OCI-M2 (cell line): ENCODE results near the gene SRI.

ENCODE experiments used
- DNase-seq: peaks from one replicate; lab custom pipeline; 2025; ENCODE audit not compliant: unreplicated experiment; lab: John Stamatoyannopoulos, UW

The SRI gene

DNA sequence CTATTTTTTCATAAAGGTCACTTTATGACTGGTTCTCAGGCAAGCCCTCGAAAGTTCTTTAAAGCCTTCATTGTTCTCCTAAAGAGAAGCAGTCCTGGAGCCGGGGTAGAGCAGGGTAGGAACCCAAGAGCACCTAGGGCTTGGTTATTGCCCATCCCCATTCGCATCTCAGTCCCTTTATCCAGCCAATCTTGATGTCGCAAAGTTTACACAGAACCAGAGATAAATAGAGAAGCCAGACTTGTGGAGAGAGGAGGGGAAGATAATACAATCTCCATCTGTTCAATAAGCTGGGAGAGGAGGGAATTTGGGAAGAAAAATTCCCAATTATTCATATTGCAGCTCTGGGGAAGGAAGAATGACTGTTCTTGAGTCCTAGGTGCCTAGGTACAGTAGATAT lies 6.4 kb upstream of the SRI start:
- DNase-seq = no peak

DNA sequence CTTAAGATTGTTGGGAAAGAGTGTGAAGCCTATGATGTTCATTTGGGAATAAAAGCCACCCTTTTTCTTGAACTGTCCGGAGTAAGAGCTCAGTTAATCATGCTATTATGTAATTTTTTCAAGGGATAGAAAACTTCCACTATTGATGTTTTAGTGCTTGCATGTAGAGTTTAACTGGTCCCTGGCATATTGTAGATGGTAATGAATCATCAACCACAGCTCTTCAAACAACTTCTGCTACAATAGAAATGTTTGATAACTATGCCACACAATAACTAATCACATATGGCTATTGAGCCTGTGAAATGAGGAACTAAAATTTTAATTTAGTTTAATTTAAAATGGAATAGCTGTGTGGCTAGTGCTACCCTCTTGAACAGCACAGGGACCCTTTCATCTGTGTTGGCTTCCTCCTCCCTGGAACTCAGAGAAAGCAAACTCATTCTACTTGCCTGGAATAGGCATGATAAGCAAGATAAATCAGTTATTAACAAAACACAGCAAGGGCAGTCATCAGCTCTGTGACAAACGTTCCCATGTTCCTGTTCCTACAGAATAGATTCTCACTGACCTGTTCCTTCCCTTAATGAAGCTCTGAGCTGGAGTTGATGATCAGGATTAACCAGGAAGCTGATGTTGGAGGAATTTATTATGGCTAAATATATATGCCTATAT lies 4.9 kb upstream of the SRI start:
- DNase-seq = no peak

DNA sequence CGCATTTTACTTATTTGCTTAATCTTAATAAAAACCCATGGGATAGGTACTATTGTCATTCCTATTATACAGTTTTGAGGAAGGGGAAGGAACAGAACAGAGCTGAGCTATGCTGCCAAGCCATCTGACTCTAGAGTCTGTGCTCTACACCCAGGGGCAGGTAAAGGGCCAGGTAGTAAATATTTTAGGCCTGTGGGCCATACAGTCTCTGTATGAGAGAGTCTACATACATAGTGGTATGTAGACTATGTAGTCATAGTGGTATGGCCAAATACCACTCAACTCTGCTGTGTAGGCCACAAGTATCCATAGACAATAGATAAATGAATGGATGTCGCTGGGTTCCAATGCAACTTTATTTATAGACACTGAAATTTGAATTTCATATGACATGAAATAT lies 3.4 kb upstream of the SRI start:
- DNase-seq = no peak

DNA sequence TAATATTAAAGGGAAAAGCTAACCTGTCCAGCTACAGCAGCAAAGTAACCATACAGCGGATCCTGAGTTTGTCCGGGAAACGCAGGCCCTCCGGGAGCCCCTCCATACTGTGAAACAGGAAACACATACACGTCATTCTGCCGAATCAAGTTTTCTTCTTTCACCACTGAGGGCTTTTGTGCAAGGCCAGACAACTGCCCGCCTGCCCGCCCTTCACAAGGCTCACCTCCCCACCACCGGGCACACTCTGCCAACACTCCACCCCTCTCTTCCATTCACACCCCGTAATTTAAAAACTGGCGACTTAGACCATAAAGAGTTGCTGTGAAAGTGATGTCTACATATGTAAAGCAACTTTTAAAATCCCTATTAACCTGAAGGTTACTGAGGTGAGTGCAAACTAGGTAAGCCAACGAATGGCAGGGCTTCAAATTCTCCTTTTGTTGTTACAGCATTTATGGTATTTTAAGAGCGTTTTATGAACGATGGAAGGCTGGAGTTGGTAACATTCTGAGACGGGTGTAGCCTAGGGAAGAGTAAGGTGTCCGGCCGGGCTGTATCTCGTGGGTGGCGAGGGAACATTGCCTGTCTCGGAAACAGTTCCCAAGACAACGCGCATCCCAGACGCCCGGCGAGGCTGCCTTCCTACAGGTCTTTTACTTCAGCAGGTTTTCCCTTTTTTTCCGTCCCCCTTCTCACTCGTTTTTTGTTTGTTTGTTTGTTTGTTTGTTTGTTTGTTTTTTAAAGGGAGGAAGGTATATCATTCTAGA lies 817 bp downstream of the SRI start:
- no peak for DNase-seq

DNA sequence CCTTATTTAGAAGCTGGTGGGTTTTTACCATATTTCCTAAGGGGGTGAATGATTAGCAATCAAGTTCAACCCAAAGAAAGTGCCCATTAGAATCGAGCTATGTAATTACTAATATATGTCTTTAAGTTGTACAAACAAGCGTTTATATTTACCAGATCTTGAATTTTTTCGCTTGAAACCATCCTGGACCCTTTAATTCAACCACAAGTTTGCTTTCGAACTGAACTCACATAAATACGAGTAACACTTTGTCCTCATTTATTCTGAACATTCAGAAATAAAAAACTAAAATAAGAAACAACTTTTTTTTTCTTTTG lies 1.5 kb downstream of the SRI start:
- DNase-seq = no peak

DNA sequence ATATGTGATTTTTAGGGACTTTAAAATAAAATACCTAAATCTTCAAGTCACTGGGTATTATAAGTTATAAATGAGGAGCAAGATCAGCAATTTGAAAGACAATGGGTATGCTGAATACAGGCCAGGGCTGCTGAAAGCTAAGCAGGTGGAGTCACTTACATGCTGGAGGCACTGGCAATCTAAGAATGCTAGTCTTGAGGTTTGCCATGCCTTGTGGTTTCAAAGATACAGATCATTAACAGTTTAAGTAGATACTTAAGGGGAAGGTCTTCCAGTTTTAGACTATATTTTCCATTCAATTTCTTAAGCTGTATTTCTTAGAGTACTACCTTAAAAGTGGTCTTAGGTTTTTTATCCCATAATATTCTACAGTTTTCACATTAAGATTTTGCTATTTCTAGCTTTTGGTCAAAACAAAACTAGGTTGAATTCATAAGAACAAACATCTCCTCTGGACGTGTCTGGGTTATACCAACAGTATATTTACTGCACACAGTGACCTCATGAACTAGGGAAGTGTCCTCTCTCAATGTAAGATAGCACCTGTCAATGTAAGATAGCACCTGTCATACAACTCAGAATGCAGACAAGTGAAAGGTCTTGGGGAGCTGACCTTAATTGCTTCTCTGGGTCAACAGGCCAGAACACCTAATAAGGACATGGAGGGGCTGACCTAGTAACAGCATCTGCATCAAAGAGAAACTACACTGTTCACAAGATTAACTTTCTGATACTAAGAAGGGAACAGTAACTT lies 2.0 kb downstream of the SRI start:
- DNase-seq = no peak

DNA sequence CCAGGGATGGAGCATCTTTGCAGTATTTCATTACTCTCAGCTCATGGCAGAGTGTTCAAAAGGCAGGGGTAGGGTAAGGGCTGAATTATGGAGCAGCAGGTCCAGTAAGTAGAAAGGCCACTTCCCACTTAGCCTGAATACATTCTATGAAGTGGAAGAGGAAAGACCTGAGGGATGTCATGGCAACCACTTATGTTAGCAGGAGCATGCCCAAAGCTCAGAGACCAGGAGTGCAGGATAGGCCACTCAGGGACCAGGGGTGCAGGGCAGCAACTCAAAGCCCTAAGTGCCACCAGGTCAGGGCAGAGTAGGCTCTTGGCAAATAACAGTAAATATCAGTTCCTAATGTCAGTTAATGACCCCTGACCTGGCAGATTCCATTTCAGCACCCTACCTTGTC lies 3.6 kb downstream of the SRI start:
- DNase-seq = no peak

DNA sequence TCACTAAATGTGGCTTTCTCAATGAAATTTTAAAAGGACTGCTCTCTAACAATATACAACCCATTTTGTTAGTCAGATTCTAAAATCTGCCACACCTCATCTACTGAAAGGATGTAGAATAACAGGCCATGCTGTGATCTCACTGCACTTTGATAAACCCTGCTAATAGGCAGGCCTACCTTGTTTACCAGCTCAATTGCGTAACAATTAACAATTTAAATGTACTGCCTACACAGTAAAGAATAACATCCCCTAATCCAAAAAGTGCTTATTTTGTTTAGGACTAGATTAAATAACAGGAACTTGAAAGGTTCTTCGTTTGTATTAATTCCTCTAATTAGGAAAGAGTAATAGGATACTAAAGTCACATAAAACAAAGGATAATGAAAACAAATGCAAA lies 4.5 kb downstream of the SRI start:
- DNase-seq = no peak

DNA sequence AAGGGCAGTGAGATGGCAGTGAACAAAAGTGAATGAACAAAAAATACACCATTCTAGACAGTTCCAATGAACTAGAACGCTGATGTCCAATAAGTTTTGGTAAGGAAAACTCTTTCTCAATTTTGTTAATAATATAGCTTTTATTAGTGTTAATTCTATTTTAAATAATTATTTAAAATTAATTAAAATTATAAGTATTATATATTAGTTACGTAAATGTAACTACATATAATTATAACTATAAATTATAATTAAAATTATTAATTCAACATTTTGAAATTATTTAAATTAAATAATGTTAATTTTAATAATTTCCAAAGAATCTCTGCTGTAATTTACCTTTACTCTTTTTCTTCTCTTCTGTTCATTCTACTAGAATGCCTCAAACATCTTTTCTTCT lies 5.4 kb downstream of the SRI start:
- DNase-seq = no peak

DNA sequence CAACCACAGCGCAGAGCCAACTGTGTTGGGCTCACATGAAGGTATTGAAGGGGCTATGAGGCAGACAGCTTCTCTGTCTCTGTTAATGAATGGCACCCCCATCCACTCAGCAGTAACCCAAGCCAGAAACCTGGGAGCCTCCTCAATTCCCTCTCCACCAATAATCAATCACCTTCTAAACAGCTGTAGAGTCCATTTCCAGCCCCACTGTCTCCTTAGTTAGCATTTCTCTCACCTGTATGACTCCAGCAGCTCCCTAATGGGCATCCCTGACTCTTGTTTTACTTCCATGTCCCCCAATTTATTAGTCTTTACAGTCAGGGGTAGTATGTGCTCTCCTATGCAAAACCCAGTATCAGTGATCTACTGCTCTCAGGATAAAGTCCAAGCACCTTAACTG lies 6.9 kb downstream of the SRI start:
- no peak for DNase-seq

DNA sequence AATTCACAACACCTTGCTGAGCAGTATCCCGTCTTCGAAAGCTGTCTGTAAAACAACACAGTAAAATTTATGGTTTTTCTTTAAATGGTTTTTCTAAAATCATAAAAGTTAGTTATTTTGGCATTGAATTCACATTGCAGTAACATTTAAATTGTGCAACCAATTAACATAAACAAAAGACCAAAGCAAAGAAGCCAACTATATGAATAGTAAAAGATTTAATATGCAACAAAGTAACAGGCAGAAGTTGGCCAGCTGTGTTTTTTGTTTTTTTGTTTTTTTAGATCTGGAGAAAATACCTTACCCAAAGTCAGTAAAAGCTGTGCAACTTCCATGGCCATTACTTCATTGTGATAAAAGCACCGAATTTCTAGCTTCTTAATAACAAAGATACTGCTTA lies 11.3 kb downstream of the SRI start:
- no peak for DNase-seq

DNA sequence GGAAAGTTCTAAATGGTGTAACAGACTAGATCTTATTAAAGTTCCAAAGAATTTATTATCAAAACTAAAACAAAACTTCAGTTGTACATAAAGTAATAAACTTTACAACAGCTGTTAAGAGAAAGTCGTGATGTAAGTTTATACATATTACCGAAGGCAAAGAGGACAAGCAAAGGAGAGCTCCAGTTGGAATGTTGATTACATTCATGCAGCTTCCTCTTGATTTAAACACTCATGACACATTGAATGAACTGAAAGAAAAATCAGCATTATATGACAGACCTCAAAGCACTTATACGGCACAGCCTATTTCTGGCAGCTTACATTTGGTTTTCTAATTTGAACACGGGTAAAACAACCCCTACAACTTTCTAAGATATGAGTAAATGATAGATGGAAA lies 13.6 kb downstream of the SRI start:
- no peak for DNase-seq

DNA sequence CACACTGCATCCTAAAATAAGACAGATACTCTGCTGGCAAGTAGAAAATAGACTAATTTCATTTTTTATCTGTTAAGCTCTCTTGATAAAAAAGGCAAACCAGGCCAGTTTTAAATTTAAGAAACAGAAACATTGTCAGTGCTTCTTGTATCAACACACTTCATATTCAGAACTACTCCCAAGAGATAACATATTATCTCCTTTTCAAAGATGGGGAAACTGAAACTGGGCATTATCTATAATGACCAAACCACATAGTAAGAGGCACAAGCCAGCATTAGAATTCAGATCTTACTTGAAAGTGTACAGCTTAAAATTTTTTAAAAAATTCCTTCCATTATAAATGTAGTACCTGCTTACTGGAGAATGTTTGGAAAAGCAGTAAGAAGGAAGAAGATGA lies 14.7 kb downstream of the SRI start:
- no peak for DNase-seq

DNA sequence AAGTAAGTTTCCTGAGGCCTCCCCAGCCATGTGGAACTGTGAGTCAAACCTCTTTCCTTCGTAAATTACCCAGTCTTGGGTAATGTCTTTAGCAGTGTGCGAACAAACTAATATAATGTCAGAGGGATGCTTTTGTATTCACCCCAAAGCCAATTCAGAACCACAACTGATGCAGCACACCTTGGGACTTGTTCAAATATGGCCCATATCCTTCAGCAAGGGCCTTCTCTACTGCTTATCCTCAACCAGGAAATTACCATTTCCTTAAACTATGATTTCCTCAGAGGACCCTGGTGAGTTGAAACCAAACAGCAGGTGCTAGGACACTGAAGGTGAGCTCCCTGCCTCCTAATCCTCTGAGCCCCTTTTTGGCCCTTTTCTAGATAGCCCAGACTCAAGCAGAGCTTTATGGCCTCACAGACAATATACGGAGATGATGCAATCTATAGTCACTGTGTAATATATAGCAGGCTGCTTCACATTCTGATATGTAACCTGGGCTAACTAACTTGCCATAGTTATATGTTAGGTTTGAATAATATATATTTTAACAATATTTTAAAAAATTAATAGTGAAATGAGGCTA lies 15.2 kb downstream of the SRI start:
- DNase-seq = no peak

DNA sequence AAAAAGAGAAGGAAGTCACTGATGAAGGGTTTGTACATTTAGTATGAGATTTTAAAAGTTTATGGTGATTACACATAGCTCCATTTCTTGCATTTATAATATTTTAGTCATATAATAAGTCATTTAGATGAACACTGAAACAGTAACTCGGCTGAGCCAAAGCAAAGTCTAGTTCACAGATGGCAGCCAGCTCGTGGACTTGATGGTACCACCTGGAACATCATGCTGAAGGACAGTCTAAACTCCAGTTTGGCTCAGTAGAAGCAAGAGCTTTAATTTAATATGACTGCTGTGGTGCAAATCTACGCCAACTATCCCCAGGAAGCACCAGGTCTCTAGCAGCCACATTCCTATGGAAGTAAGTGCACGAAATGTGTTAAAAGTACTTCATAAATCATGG lies 16.4 kb downstream of the SRI start:
- no peak for DNase-seq

DNA sequence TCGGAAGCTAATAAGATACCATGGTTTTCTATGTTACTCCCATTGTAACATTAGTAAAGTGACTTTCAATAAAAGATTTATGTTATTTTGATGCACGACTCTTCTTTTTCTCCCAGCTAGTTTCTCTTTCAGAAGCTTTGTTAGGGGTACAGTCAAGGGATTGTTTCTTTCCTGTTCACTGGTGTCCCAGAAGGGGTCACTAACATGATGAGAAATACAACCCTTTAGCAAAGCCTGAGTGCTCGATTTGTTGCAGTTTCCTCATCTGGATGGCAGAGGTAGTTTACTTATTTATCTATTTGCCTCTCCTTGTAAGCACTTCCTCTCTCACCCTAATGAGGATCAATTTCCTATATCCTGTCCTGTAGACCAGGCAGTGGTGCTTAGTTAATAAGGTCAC lies 17.0 kb downstream of the SRI start:
- no peak for DNase-seq

DNA sequence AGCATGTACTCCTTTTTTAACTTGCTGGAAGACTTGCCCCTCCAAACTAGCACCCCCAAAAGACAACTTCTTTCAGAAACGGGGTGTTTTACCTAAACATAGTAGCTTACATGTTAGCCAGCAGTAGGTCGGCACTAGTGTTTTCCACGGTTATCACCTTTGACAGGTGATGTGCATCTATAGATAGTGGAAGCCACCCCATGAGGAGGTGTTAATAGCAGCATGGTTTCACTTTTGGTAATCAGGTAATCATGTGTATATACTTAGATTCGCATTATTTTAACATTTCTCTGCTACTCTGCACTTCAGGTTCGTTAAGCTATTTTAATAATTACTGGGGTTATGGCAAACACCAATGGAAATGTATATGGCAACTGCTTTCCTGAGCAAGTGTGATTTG lies 17.6 kb downstream of the SRI start:
- no peak for DNase-seq

DNA sequence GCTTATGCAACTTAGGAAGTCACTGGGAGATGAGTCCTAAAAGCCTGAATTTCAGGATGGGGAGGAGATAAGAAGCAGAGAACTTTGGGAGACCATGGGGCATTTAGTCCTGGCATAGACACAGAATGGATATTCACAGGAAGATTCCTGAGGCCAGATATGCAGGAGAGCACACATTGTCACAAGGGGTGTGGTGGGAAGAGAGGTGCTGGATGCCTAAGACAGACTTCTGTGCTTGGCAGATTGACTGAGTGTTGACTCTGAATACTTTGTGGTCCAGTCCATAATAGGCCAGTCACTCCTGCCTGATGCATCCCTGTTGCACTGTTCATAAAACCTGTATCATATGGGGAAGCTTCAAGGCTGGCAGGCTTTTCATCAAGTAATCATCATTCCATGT lies 18.5 kb downstream of the SRI start:
- no peak for DNase-seq

DNA sequence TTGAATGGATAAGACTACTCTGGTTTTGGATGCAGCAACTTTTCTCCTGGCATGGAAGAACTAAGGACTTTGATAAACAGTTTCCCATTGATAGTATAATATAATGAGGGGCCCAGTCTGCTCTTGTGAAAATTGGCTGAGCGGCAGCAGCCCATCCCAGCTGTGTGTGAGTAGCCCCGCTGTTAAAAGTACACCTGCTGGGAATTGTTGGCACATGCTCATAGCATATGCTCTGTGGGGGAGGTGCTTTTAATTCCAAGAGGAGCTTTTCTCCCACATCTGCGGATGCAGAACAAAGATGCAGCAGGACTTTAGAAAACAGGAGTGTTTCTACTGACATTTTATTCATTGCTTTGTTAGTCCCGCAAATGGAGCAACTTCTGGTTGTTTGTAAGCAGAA lies 19.0 kb downstream of the SRI start:
- DNase-seq = no peak

DNA sequence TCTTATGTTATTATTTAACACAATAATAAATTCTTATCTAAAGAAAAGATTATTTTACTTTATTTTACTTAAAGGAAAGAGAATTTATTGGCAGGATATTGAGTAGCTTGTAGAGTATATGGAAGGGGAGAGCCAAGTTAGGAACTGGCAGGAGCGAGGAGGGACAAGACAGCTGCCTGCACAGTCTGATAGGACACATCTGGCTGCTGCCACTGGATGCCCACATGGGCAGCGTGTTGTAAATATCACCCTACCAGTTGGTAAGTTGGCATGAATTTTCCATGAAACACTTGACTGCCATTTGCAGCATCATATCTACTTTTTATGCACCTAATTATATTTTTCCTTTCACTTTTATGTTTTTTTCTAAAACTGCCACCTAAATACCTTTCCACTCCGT lies 19.6 kb downstream of the SRI start:
- no peak for DNase-seq

DNA sequence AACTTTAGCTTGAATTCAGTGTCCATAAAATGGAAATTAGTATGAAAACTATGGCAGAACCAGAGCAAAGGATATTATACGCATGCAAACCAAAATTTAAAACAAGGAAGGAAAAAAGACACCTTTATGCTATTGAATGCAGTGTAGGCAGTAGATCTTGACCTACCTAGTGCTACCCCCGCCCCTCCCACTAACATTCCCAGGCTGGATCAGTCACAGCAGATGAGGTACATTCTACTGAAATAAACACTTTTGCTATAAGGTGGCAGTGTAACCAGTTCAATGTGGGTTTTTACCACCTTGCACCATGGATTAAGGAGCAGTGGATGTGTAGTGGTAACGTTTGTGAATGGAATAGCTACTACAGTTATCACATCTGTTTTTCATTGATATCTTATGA lies 27.9 kb downstream of the SRI start:
- no peak for DNase-seq

DNA sequence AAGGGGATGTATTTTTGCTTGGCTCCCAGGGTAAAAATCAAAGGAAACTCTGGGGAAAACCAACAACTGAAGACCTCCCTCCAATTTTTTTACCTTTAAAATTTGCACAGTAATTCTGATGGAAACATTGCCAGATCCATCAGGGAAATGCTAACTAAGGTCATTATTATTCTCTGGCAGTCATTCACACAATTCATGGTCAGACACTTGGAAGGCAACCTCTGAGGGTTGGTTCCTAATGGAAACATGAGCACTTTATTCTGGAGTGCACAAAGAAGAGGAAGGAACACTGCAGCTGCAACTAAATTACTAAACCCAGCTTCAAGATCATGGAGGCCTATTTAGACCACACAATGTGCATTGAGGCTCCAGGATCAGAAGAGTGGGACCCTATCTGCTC lies 34.2 kb downstream of the SRI start:
- no peak for DNase-seq
